HL-60 (cell line): Measurements from ENCODE around the gene GDI1. TPM values are rescaled to one million over a fixed set of nuclear protein-coding genes. Genes with fewer than 3 reads are reported as not detected.

Experiments
- DNase-seq, 2 experiments: peaks; one replicate each; pipeline ENCODE4 v3.0.0-alpha.2; 2010 to 2020; ENCODE audit warnings: low read depth in 1 of 2, low spot score in 1 of 2
- H3K27ac ChIP-seq: fragments of 250-450 bp; sonication (Bioruptor Pico); replicated peaks from 2 replicates; pipeline ENCODE4 v1.5.1; 2020; ENCODE audit warnings: mild to moderate bottlenecking, moderate library complexity
- H3K27me3 ChIP-seq: fragments of 250-450 bp; sonication (Bioruptor Pico); 2 replicates; pipeline ENCODE4 v1.5.1; 2021; ENCODE audit warnings: mild to moderate bottlenecking, moderate library complexity; ENCODE audit not compliant: insufficient read depth, poor library complexity, severe bottlenecking
- H3K4me3 ChIP-seq: replicated peaks from 2 replicates; pipeline ENCODE4 v1.5.1; 2011; ENCODE audit warnings: mild to moderate bottlenecking, control low read depth, low read length; ENCODE audit not compliant: insufficient read depth
- CTCF ChIP-seq: IDR thresholded peaks from one replicate; pipeline ENCODE4 v1.5.1; 2011; ENCODE audit warnings: low read length, control low read depth, inconsistent platforms; ENCODE audit not compliant: insufficient read depth
- GABPA ChIP-seq: IDR thresholded peaks from 2 replicates; pipeline ENCODE4 v1.6.1; 2012; ENCODE audit warnings: low read depth
- POLR2AphosphoS5 ChIP-seq: IDR thresholded peaks from 2 replicates; pipeline ENCODE4 v1.6.1; 2012; ENCODE audit warnings: low read depth
- SPI1 ChIP-seq: IDR thresholded peaks from 2 replicates; pipeline ENCODE4 v1.6.1; 2012; ENCODE audit warnings: low read depth, mild to moderate bottlenecking, borderline replicate concordance
- microRNA-seq: library from miRNA; unstranded; fragments of <30 nt; microRNA quantifications from one replicate; pipeline ENCODE4, GENCODE V29; 2018
- TF ChIP-seq, protein P1 (sequence below): IDR thresholded peaks from 2 replicates; pipeline ENCODE4 v1.6.1; 2012; ENCODE audit warnings: low read depth; ENCODE audit not compliant: insufficient replicate concordance

GDI1 gene

GRCh38 chrX:154489182-154489581, 52.2 kb downstream of the GDI1 start:
- H3K4me3 ChIP-seq, result no peak overlapping the region
- TF ChIP-seq, protein P1, sequence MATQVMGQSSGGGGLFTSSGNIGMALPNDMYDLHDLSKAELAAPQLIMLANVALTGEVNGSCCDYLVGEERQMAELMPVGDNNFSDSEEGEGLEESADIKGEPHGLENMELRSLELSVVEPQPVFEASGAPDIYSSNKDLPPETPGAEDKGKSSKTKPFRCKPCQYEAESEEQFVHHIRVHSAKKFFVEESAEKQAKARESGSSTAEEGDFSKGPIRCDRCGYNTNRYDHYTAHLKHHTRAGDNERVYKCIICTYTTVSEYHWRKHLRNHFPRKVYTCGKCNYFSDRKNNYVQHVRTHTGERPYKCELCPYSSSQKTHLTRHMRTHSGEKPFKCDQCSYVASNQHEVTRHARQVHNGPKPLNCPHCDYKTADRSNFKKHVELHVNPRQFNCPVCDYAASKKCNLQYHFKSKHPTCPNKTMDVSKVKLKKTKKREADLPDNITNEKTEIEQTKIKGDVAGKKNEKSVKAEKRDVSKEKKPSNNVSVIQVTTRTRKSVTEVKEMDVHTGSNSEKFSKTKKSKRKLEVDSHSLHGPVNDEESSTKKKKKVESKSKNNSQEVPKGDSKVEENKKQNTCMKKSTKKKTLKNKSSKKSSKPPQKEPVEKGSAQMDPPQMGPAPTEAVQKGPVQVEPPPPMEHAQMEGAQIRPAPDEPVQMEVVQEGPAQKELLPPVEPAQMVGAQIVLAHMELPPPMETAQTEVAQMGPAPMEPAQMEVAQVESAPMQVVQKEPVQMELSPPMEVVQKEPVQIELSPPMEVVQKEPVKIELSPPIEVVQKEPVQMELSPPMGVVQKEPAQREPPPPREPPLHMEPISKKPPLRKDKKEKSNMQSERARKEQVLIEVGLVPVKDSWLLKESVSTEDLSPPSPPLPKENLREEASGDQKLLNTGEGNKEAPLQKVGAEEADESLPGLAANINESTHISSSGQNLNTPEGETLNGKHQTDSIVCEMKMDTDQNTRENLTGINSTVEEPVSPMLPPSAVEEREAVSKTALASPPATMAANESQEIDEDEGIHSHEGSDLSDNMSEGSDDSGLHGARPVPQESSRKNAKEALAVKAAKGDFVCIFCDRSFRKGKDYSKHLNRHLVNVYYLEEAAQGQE, result no peak
- TF ChIP-seq GABPA (no peak), CTCF (no peak), SPI1 (no peak)
- no peaks in the 10 kb centered on the region for H3K27me3 ChIP-seq
- DNase-seq, result no peak
- H3K27ac ChIP-seq, result no peak overlapping the region

- TF ChIP-seq GABPA, result no peak
- no peak for TF ChIP-seq CTCF
- TF ChIP-seq POLR2AphosphoS5, result no peak
- TF ChIP-seq, protein P1, result no peak
- no peak for TF ChIP-seq SPI1
- Histone ChIP-seq H3K27me3 (no peaks in the 10 kb centered on the region), H3K4me3 (peak overlapping the region; percentile 54), H3K27ac (peak overlapping the region; percentile 56)
- peak; percentile 13 to 24 for DNase-seq
Measured at GRCh38 chrX:154490021-154490413, 53.1 kb downstream of the GDI1 start.

DNA sequence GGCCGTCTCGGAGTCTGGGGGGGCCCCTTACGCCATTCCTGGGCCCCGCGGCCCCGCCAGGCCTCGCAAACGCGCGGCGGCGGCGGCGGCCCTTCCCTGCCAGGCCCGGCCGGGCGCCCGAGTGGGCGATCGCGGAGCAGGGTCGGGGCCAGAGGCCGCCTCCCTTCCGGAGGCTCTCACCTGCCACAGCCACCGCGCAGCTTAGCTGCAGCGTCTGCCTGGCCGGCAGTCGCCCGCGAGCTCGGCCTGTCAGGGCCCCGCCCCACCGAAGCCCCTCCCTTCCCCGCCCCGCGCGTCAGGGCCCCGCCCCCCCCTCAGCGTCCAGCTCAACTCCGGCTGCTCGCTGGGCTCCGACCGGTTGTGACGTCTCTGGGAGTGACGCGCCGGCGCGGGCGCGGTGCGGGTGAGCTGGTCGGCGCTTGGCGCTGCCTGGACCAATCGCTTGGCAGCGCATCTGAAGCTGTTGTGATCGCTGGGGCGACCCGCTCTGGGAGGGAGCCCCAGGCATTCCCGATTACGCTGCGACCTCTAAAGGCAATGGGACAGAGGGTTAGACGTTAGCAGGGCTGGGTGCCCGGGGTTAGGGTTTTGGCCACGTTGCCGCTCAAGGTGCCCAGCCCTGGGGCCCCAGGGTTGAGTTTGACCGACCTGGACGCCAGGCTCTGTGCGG, 53.6 kb downstream of the GDI1 start, which contains the start of gene SLC10A3:
TSS of gene SLC10A3 (minus strand) at position 216 of the 670 bp plus-strand sequence. CDS start 1,689 bp downstream, outside the sequence.
- no peak for TF ChIP-seq SPI1
- peak; percentile 61 for TF ChIP-seq POLR2AphosphoS5
- no peaks in the 10 kb centered on the region for H3K27me3 ChIP-seq
- H3K4me3 ChIP-seq, result peak within 1 kb of the TSS; percentile 54
- peak within 1 kb of the TSS; percentile 94 for H3K27ac ChIP-seq
- peak; percentile 83 to 93 for DNase-seq

Small RNA genes within 50 kb of the gene (microRNA-seq; reads per million reads assigned to microRNA genes)
- gene MIR6858, result not detected
